ENCODE measurements around the gene TMEM9B.
A peak's percentile ranks its signal among the peaks of the same experiment; 100 is the strongest.

The TMEM9B gene

GRCh38 chr11:8948886-8949285 lies 15.4 kb downstream of the TMEM9B start:
- Mint-ChIP-seq H3K36me3 (ENCODE audit: low read depth) (peaks cover 28% of the 10 kb centered on the region), H3K27ac (no peak overlapping the region), H3K9me3 (no peaks in the 10 kb centered on the region), H3K4me1 (no peaks in the 10 kb centered on the region), H3K4me3 (no peak overlapping the region), H3K27me3 (ENCODE audit: low read depth, poor library complexity) (no peaks in the 10 kb centered on the region)
- no peak for DNase-seq
- no peak for TF ChIP-seq CTCF (IDR thresholded peaks at IDR 0.05)

- H3K27me3 Mint-ChIP-seq (ENCODE audit: low read depth, poor library complexity), result peaks cover 2% of the 10 kb centered on the region
- H3K27ac Mint-ChIP-seq, result no peak overlapping the region
- no peaks in the 10 kb centered on the region for H3K4me1 Mint-ChIP-seq
- H3K9me3 Mint-ChIP-seq, result no peaks in the 10 kb centered on the region
- H3K36me3 Mint-ChIP-seq (ENCODE audit: low read depth), result peaks cover 16% of the 10 kb centered on the region
- no peak for TF ChIP-seq CTCF (IDR thresholded peaks at IDR 0.05)
- no peak overlapping the region for H3K4me3 Mint-ChIP-seq
- DNase-seq, result no peak
Measured at GRCh38 chr11:8947230-8947943, 16.9 kb downstream of the TMEM9B start.

GRCh38 chr11:8942518-8943066 lies 21.6 kb downstream of the TMEM9B start, which contains the start of gene ASCL3:
ASCL3 (minus strand) TSS chr11:8943016; CDS start chr11:8938161, 4,855 bp downstream.
- DNase-seq, result no peak
- peaks cover 6% of the 10 kb centered on the region for H3K27me3 Mint-ChIP-seq (ENCODE audit: low read depth, poor library complexity)
- H3K27ac Mint-ChIP-seq, result no peak within 1 kb of the TSS
- no peak within 1 kb of the TSS for H3K4me3 Mint-ChIP-seq
- H3K4me1 Mint-ChIP-seq, result peaks cover 4% of the 10 kb centered on the region
- no peaks in the 10 kb centered on the region for H3K9me3 Mint-ChIP-seq
- TF ChIP-seq CTCF (IDR thresholded peaks at IDR 0.05), result no peak
- H3K36me3 Mint-ChIP-seq (ENCODE audit: low read depth), result peaks cover 7% of the 10 kb centered on the region

GRCh38 chr11:8941341-8942103 lies 22.7 kb downstream of the TMEM9B start:
- Mint-ChIP-seq H3K4me1 (peaks cover 12% of the 10 kb centered on the region), H3K36me3 (ENCODE audit: low read depth) (no peaks in the 10 kb centered on the region), H3K27ac (peak overlapping the region; percentile 3), H3K9me3 (no peaks in the 10 kb centered on the region), H3K4me3 (no peak overlapping the region), H3K27me3 (ENCODE audit: low read depth, poor library complexity) (peaks cover 6% of the 10 kb centered on the region)
- no peak for DNase-seq
- no peak for TF ChIP-seq CTCF (IDR thresholded peaks at IDR 0.05)

GRCh38 chr11:8937659-8938058 lies 26.6 kb downstream of the TMEM9B start:
- no peaks in the 10 kb centered on the region for H3K36me3 Mint-ChIP-seq (ENCODE audit: low read depth)
- peaks cover 3% of the 10 kb centered on the region for H3K27me3 Mint-ChIP-seq (ENCODE audit: low read depth, poor library complexity)
- TF ChIP-seq CTCF (IDR thresholded peaks at IDR 0.05), result no peak
- peaks cover 42% of the 10 kb centered on the region for H3K4me1 Mint-ChIP-seq
- no peak for DNase-seq
- H3K9me3 Mint-ChIP-seq, result no peaks in the 10 kb centered on the region
- no peak overlapping the region for H3K4me3 Mint-ChIP-seq
- H3K27ac Mint-ChIP-seq, result no peak overlapping the region
